HepG2 (cell line): ENCODE data around the gene KLHL7. TPM values are rescaled to one million over a fixed set of nuclear protein-coding genes. Genes with fewer than 3 reads are reported as not detected.

ENCODE experiments used
- CTCF ChIP-seq: sonication (generic); formaldehyde crosslinking; IDR thresholded peaks from 2 replicates; pipeline ENCODE4 v1.5.0; 2020; ENCODE audit warnings: mild to moderate bottlenecking, missing genetic modification reagents, moderate library complexity
- MXI1 ChIP-seq: IDR thresholded peaks from 3 replicates; pipeline ENCODE4 v1.6.1; 2012; ENCODE audit warnings: low read depth, low read length, inconsistent platforms, borderline replicate concordance
- NFAT5 ChIP-seq: sonication (generic); formaldehyde crosslinking; IDR thresholded peaks from 2 replicates; pipeline ENCODE4 v1.4.0; 2020; ENCODE audit warnings: missing genetic modification reagents
- PHF5A ChIP-seq: IDR thresholded peaks from one replicate; pipeline ENCODE4 v1.6.1; 2018; ENCODE audit warnings: low read depth, missing genetic modification reagents; ENCODE audit not compliant: unreplicated experiment
- TFDP1 ChIP-seq: IDR thresholded peaks from 2 replicates; pipeline ENCODE4 v1.6.1; 2016; ENCODE audit warnings: missing compliant biosample characterization, missing genetic modification reagents, borderline replicate concordance
- ZMAT5 ChIP-seq: sonication (generic); formaldehyde crosslinking; IDR thresholded peaks from 2 replicates; pipeline ENCODE4 v1.5.0; 2020; ENCODE audit warnings: mild to moderate bottlenecking, low read depth, missing genetic modification reagents, borderline replicate concordance
- ZNF383 ChIP-seq: sonication (generic); formaldehyde crosslinking; IDR thresholded peaks from 2 replicates; pipeline ENCODE4 v1.4.0; 2020; ENCODE audit warnings: missing genetic modification reagents, mild to moderate bottlenecking, borderline replicate concordance
- ZNF670 ChIP-seq: sonication (generic); formaldehyde crosslinking; IDR thresholded peaks from 2 replicates; pipeline ENCODE4 v1.8.0; 2022; ENCODE audit warnings: mild to moderate bottlenecking, missing genetic modification reagents, borderline replicate concordance
- ZNF687 ChIP-seq: sonication (generic); formaldehyde crosslinking; IDR thresholded peaks from 2 replicates; pipeline ENCODE4 v1.5.1; 2020; ENCODE audit warnings: mild to moderate bottlenecking, missing genetic modification reagents, moderate library complexity
- ZSCAN5A ChIP-seq: sonication (generic); formaldehyde crosslinking; IDR thresholded peaks from 2 replicates; pipeline ENCODE4 v1.8.0; 2022; ENCODE audit warnings: mild to moderate bottlenecking, missing genetic modification reagents, borderline replicate concordance
- polyA plus RNA-seq, 8 experiments: library from polyadenylated mRNA; depleted of rRNA in 3 of 8; stranded (reverse) in 7 of 8; unstranded in 1 of 8; fragments of >200 nt; fragmentation: Illumina TruSeq in 4 of 8; extraction: Trizol in 4 of 8; gene quantifications; 2 replicates each; pipeline versions ENCODE4 v1.2.1 to v1.2.3, GENCODE V29; 2011 to 2016; ENCODE audit warnings: low read depth in 4 of 8, missing spikeins in 1 of 8, mixed read lengths in 1 of 8; ENCODE audit not compliant: insufficient read depth in 1 of 8
- total RNA-seq, 5 experiments: library from RNA; depleted of rRNA; stranded (reverse); fragments of >200 nt; fragmentation: Illumina TruSeq; extraction: Trizol; gene quantifications; 2 replicates each; pipeline ENCODE4 v1.2.3, GENCODE V29; 2016; ENCODE audit warnings: low read depth in 1 of 5

KLHL7 gene
- total and polyA plus RNA-seq, 2 of the 13 experiments (the other 11 are each of a cell fraction or from before 2014, with no cell fraction given), result 16.2 to 34.4 TPM

- TF ChIP-seq ZNF383 (no peak), CTCF (CRISPR knock-in tag) (0 out of 2 replicates have a peak, but pooled peaks have one; percentile 3), ZNF670 (CRISPR knock-in tag) (no peak; the same call in 1 of the 2 replicates), NFAT5 (no peak), ZMAT5 (no peak), MXI1 (no peak), ZSCAN5A (CRISPR knock-in tag) (no peak), ZNF687 (CRISPR knock-in tag) (peak; percentile 67), TFDP1 (CRISPR knock-in tag) (no peak), PHF5A (CRISPR knock-in tag) (no peak)
Observed at GRCh38 chr7:23106057-23106822, 655 bp downstream of the KLHL7 start (continued).
